PC-3 (cell line): ENCODE data around the gene SULT1C2. TPM values are rescaled to one million over a fixed set of nuclear protein-coding genes. Genes with fewer than 3 reads are reported as not detected.
A peak's percentile ranks its signal among the peaks of the same experiment; 100 is the strongest.

Source experiments
- ATAC-seq: fragments of 200-7000 bp; cut with Tn5 transposase; 2 replicates; pipeline ENCODE4 v1.9.1; 2020; ENCODE audit warnings: mild to moderate bottlenecking, moderate library complexity
- BruUV-seq: library from RNA; stranded (reverse); fragments of 400-500 nt; replicated peaks from 2 replicates; lab custom pipeline; 2021; lab: Mats Ljungman, UMichigan
- CTCF ChIA-PET: fragments of 300-600 bp; sonication (Branson Sonifier 250); formaldehyde crosslinking; loops from one replicate; lab custom pipeline; 2022; ENCODE audit warnings: antibody characterized with exemption; lab: Charles Lee
- POLR2A ChIA-PET: fragments of 300-600 bp; sonication (Branson Sonifier 250); formaldehyde crosslinking; loops from one replicate; lab custom pipeline; 2022; ENCODE audit warnings: antibody characterized with exemption; ENCODE audit not compliant: unreplicated experiment; lab: Charles Lee
- DNase-seq: peaks from one replicate; pipeline ENCODE4 v3.0.0-alpha.2; 2015
- H2AFZ ChIP-seq: fragments of 300-600 bp; sonication (generic); 2 replicates; pipeline ENCODE4 v1.6.0; 2016; ENCODE audit warnings: antibody characterized with exemption, low read length
- H3F3A ChIP-seq: fragments of 300-600 bp; sonication (generic); one replicate; pipeline ENCODE4 v1.6.0; 2017; ENCODE audit warnings: antibody characterized with exemption, low read length, control low read depth, mild to moderate bottlenecking; ENCODE audit not compliant: unreplicated experiment
- H3K27ac ChIP-seq: fragments of 300-600 bp; sonication (generic); 2 replicates; pipeline ENCODE4 v1.5.1; 2016; ENCODE audit warnings: mild to moderate bottlenecking, low read length
- H3K27me3 ChIP-seq: fragments of 300-600 bp; sonication (generic); 2 replicates; pipeline ENCODE4 v1.6.1; 2016; ENCODE audit warnings: low read length, mixed read lengths
- H3K36me3 ChIP-seq: fragments of 300-600 bp; sonication (generic); 2 replicates; pipeline ENCODE4 v1.6.1; 2016; ENCODE audit warnings: low read depth, mixed run types, low read length, mixed read lengths
- H3K4me1 ChIP-seq: fragments of 300-600 bp; sonication (generic); 2 replicates; pipeline ENCODE4 v1.5.1; 2016; ENCODE audit warnings: low read length; ENCODE audit not compliant: insufficient read depth
- H3K4me2 ChIP-seq: fragments of 300-600 bp; sonication (generic); 2 replicates; pipeline ENCODE4 v1.6.0; 2016; ENCODE audit warnings: low read length
- H3K4me3 ChIP-seq: fragments of 300-600 bp; sonication (generic); 2 replicates; pipeline ENCODE4 v1.5.1; 2016; ENCODE audit warnings: mild to moderate bottlenecking, low read length, mixed read lengths
- H3K79me2 ChIP-seq: fragments of 300-600 bp; sonication (generic); 2 replicates; pipeline ENCODE4 v1.6.1; 2017; ENCODE audit warnings: low read length, mixed read lengths
- H3K9ac ChIP-seq: fragments of 300-600 bp; sonication (generic); 2 replicates; pipeline ENCODE4 v1.6.0; 2016; ENCODE audit warnings: mild to moderate bottlenecking, low read length
- H3K9me2 ChIP-seq: fragments of 300-600 bp; sonication (generic); replicated peaks from 2 replicates; pipeline ENCODE4 v1.6.1; 2016; ENCODE audit warnings: mixed run types, low read length, mixed read lengths
- H3K9me3 ChIP-seq: fragments of 300-600 bp; sonication (generic); 2 replicates; pipeline ENCODE4 v1.6.1; 2016; ENCODE audit warnings: low read length, mixed read lengths
- H4K20me1 ChIP-seq: fragments of 300-600 bp; sonication (generic); 2 replicates; pipeline ENCODE4 v1.6.1; 2016; ENCODE audit warnings: low read length, mixed read lengths
- CTCF ChIP-seq: fragments of 300-600 bp; sonication (generic); conservative IDR thresholded peaks from 2 replicates; pipeline ENCODE4 v1.5.1; 2017; ENCODE audit warnings: antibody characterized with exemption, low read depth, mild to moderate bottlenecking, low read length
- EZH2 ChIP-seq: fragments of 300-600 bp; sonication (generic); IDR thresholded peaks from one replicate; pipeline ENCODE4 v1.6.1; 2017; ENCODE audit warnings: antibody characterized with exemption, mild to moderate bottlenecking, low read length; ENCODE audit not compliant: unreplicated experiment
- EZH2phosphoT487 ChIP-seq: fragments of 300-600 bp; sonication (generic); IDR thresholded peaks from 2 replicates; pipeline ENCODE4 v1.6.1; 2018; ENCODE audit warnings: mild to moderate bottlenecking, antibody characterized with exemption, low read length, borderline replicate concordance
- intact Hi-C: fragments of 100-400 bp; cut with micrococcal nuclease; formaldehyde crosslinking; loops from 2 replicates; pipeline ENCODE4 v1.9.0; 2023
- total RNA-seq: library from RNA; depleted of rRNA; stranded (reverse); fragments of >200 nt; gene quantifications from 2 replicates; pipeline ENCODE4 v1.2.3, GENCODE V29; 2014

Gene SULT1C2
- total RNA-seq, 1 experiment from 2014 or later = not detected

- Histone ChIP-seq H3K27ac (no peak overlapping the region), H3K9me2 (no peaks in the 10 kb centered on the region), H3F3A (no peaks in the 10 kb centered on the region), H3K4me2 (0 out of 2 replicates have a peak overlapping the region, but pooled peaks have one; percentile 1), H3K79me2 (no peaks in the 10 kb centered on the region), H3K9ac (no peak overlapping the region), H3K4me1 (peaks cover 24% of the 10 kb centered on the region), H3K36me3 (no peaks in the 10 kb centered on the region), H3K27me3 (no peaks in the 10 kb centered on the region), H3K4me3 (no peak overlapping the region), H4K20me1 (no peaks in the 10 kb centered on the region), H3K9me3 (no peaks in the 10 kb centered on the region), H2AFZ (no peak overlapping the region)
- BruUV-seq = no TSS peak
- ChIA-PET CTCF (no interaction called here), POLR2A (no interaction called here)
- ATAC-seq (no peak), DNase-seq (no peak)
- TF ChIP-seq CTCF (no peak), EZH2 (no peak), EZH2phosphoT487 (no peak)
- intact Hi-C loops = no loop called here
Measured at GRCh38 chr2:108314586-108315296, 26.0 kb downstream of the SULT1C2 start.

- no peaks in the 10 kb centered on the region for H3K9me2 ChIP-seq
- ATAC-seq (peak; percentile 70), DNase-seq (peak; percentile 54)
- H3K4me2 ChIP-seq = 0 out of 2 replicates have a peak overlapping the region, but pooled peaks have one; percentile 1
- ChIA-PET CTCF (no interaction called here), POLR2A (no interaction called here)
- BruUV-seq = no TSS peak
- no peaks in the 10 kb centered on the region for H3K27me3 ChIP-seq
- no peaks in the 10 kb centered on the region for H4K20me1 ChIP-seq
- intact Hi-C loops = no loop called here
- H2AFZ ChIP-seq = no peak overlapping the region
- H3K36me3 ChIP-seq = no peaks in the 10 kb centered on the region
- no peak overlapping the region for H3K27ac ChIP-seq
- H3K79me2 ChIP-seq = no peaks in the 10 kb centered on the region
- H3K4me3 ChIP-seq = no peak overlapping the region
- no peaks in the 10 kb centered on the region for H3K9me3 ChIP-seq
- peaks cover 24% of the 10 kb centered on the region for H3K4me1 ChIP-seq
- no peaks in the 10 kb centered on the region for H3F3A ChIP-seq
- TF ChIP-seq CTCF (no peak), EZH2 (no peak), EZH2phosphoT487 (no peak)
- H3K9ac ChIP-seq = no peak overlapping the region
Measured at GRCh38 chr2:108315444-108315934, 26.8 kb downstream of the SULT1C2 start.

GRCh38 chr2:108316033-108316432 is 27.3 kb downstream of the SULT1C2 start:
- intact Hi-C loops = no loop called here
- Histone ChIP-seq H3K36me3 (no peaks in the 10 kb centered on the region), H2AFZ (no peak overlapping the region), H3K9me2 (no peaks in the 10 kb centered on the region), H3K4me2 (no peak overlapping the region), H3K9ac (no peak overlapping the region), H3F3A (no peaks in the 10 kb centered on the region), H3K4me1 (peaks cover 24% of the 10 kb centered on the region), H3K27me3 (no peaks in the 10 kb centered on the region), H3K27ac (no peak overlapping the region), H4K20me1 (no peaks in the 10 kb centered on the region), H3K79me2 (no peaks in the 10 kb centered on the region), H3K4me3 (no peak overlapping the region), H3K9me3 (no peaks in the 10 kb centered on the region)
- POLR2A ChIA-PET = no interaction called here
- no TSS peak for BruUV-seq
- ATAC-seq (0 out of 2 replicates have a peak, but pooled peaks have one; percentile 6), DNase-seq (no peak)
- CTCF ChIA-PET = interaction anchor here (0.5 kb wide), 1 partner anchor 282 kb away, joined by 11 read pairs; no protein-coding TSS in a partner anchor
- TF ChIP-seq EZH2phosphoT487 = no peak
- no peak for TF ChIP-seq CTCF
- no peak for TF ChIP-seq EZH2
